ENCODE measurements around the gene PDE7B. TPM values are rescaled to one million over a fixed set of nuclear protein-coding genes. Genes with fewer than 3 reads are reported as not detected.

Gene PDE7B
- total RNA-seq, 2 experiments from 2014 or later = 0.58 to 0.68 TPM

- ChIA-PET POLR2A (interaction anchor here (0.7 kb wide), 1 partner anchor 110 kb away, joined by 3 read pairs; no protein-coding TSS in a partner anchor), CTCF (interaction anchor here (0.7 to 1.7 kb wide), 2 partner anchors 16 to 73 kb away, joined by 3 read pairs; no protein-coding TSS in a partner anchor)
- intact Hi-C loops (cut with micrococcal nuclease) = no loop called here
- H3K9me3 Mint-ChIP-seq = no peaks in the 10 kb centered on the region
- no peak for TF ChIP-seq CTCF (IDR thresholded peaks at IDR 0.05)
- H3K4me1 Mint-ChIP-seq (ENCODE audit: low read depth) = no peaks in the 10 kb centered on the region
- H3K4me3 Mint-ChIP-seq = no peak overlapping the region
- DNase-seq (no peak), ATAC-seq (no peak)
- no peak overlapping the region for H3K27ac Mint-ChIP-seq
- no peaks in the 10 kb centered on the region for H3K36me3 Mint-ChIP-seq (ENCODE audit: low read depth)
- H3K27me3 Mint-ChIP-seq = no peaks in the 10 kb centered on the region
Observed at GRCh38 chr6:136153707-136154375, 302.3 kb downstream of the PDE7B start.

- Mint-ChIP-seq H3K4me1 (ENCODE audit: low read depth) (no peaks in the 10 kb centered on the region), H3K4me3 (no peak overlapping the region), H3K27me3 (no peaks in the 10 kb centered on the region), H3K27ac (no peak overlapping the region), H3K9me3 (no peaks in the 10 kb centered on the region), H3K36me3 (ENCODE audit: low read depth) (no peaks in the 10 kb centered on the region)
- no peak for DNase-seq
- no peak for TF ChIP-seq CTCF (IDR thresholded peaks at IDR 0.05)
- intact Hi-C loops (cut with micrococcal nuclease) = no loop called here
- ChIA-PET POLR2A (no interaction called here), CTCF (no interaction called here)
- no peak for ATAC-seq
Observed at GRCh38 chr6:136155191-136155590, 303.7 kb downstream of the PDE7B start.

- Mint-ChIP-seq H3K9me3 (peaks cover 6% of the 10 kb centered on the region), H3K4me1 (ENCODE audit: low read depth) (no peaks in the 10 kb centered on the region), H3K27ac (no peak overlapping the region), H3K4me3 (no peak overlapping the region), H3K36me3 (ENCODE audit: low read depth) (no peaks in the 10 kb centered on the region), H3K27me3 (no peaks in the 10 kb centered on the region)
- intact Hi-C loops (cut with micrococcal nuclease) = no loop called here
- TF ChIP-seq CTCF (IDR thresholded peaks at IDR 0.05) = no peak
- ATAC-seq (no peak), DNase-seq (no peak)
- CTCF ChIA-PET = interaction anchor here (1.0 kb wide), 1 partner anchor 17 kb away, joined by 3 read pairs; no protein-coding TSS in a partner anchor
- POLR2A ChIA-PET = interaction anchor here (0.9 kb wide), 1 partner anchor 19 kb away, joined by 5 read pairs; no protein-coding TSS in a partner anchor
Observed at GRCh38 chr6:136157743-136158142, 306.2 kb downstream of the PDE7B start.

- DNase-seq (no peak), ATAC-seq (no peak)
- no peak for TF ChIP-seq CTCF (IDR thresholded peaks at IDR 0.05)
- no peak overlapping the region for H3K27ac Mint-ChIP-seq
- H3K4me1 Mint-ChIP-seq (ENCODE audit: low read depth) = no peaks in the 10 kb centered on the region
- H3K36me3 Mint-ChIP-seq (ENCODE audit: low read depth) = no peaks in the 10 kb centered on the region
- CTCF ChIA-PET = interaction anchor here (0.8 kb wide), 1 partner anchor 10 kb away, joined by 3 read pairs; no protein-coding TSS in a partner anchor
- POLR2A ChIA-PET = interaction anchor here (0.9 kb wide), 1 partner anchor 19 kb away, joined by 5 read pairs; no protein-coding TSS in a partner anchor
- intact Hi-C loops (cut with micrococcal nuclease) = no loop called here
- H3K4me3 Mint-ChIP-seq = no peak overlapping the region
- no peaks in the 10 kb centered on the region for H3K27me3 Mint-ChIP-seq
- peaks cover 7% of the 10 kb centered on the region for H3K9me3 Mint-ChIP-seq
Observed at GRCh38 chr6:136158387-136158821, 306.9 kb downstream of the PDE7B start.

GRCh38 chr6:136158971-136159370 is 307.5 kb downstream of the PDE7B start:
- peaks cover 7% of the 10 kb centered on the region for H3K9me3 Mint-ChIP-seq
- ATAC-seq = no peak
- DNase-seq = no peak
- H3K4me3 Mint-ChIP-seq = no peak overlapping the region
- no peak for TF ChIP-seq CTCF (IDR thresholded peaks at IDR 0.05)
- H3K27ac Mint-ChIP-seq = no peak overlapping the region
- no peaks in the 10 kb centered on the region for H3K4me1 Mint-ChIP-seq (ENCODE audit: low read depth)
- intact Hi-C loops (cut with micrococcal nuclease) = no loop called here
- H3K27me3 Mint-ChIP-seq = no peaks in the 10 kb centered on the region
- POLR2A ChIA-PET = no interaction called here
- CTCF ChIA-PET = interaction anchor here (0.8 kb wide), 1 partner anchor 9 kb away, joined by 3 read pairs; no protein-coding TSS in a partner anchor
- H3K36me3 Mint-ChIP-seq (ENCODE audit: low read depth) = no peaks in the 10 kb centered on the region
